Cardiac fibroblast (primary cell): ENCODE measurements around the gene FAM107B.

Experiments used
- DNase-seq, 2 donors: peaks; one replicate each; pipeline versions ENCODE4 v3.0.0 to v3.0.0-alpha.2; 2010; ENCODE audit warnings: low read depth in 2 of 2
- H3K4me3 ChIP-seq, 2 donors: replicated peaks in 1 of 2; 1 replicate in 1 of 2; 2 replicates in 1 of 2; pipeline ENCODE4 v1.5.1; 2011; ENCODE audit warnings: low read depth in 2 of 2, low read length in 2 of 2, mild to moderate bottlenecking in 2 of 2, moderate library complexity in 1 of 2
- CTCF ChIP-seq: IDR thresholded peaks from one replicate; pipeline ENCODE4 v1.5.1; 2011; ENCODE audit warnings: low read depth, mild to moderate bottlenecking, low read length, inconsistent platforms

FAM107B gene

GRCh38 chr10:14507176-14507575 lies 267.5 kb downstream of the FAM107B start:
- DNase-seq = no peak
- no peak overlapping the region for H3K4me3 ChIP-seq
- no peak for TF ChIP-seq CTCF

- DNase-seq = no peak
- no peak for TF ChIP-seq CTCF
- H3K4me3 ChIP-seq = no peak overlapping the region
Observed at GRCh38 chr10:14502431-14502830, 272.3 kb downstream of the FAM107B start.

- no peak for DNase-seq
- H3K4me3 ChIP-seq = no peak overlapping the region
- no peak for TF ChIP-seq CTCF
Observed at GRCh38 chr10:14500172-14500765, 274.4 kb downstream of the FAM107B start.

GRCh38 chr10:14499601-14499904 lies 275.1 kb downstream of the FAM107B start:
- DNase-seq = no peak
- H3K4me3 ChIP-seq = no peak overlapping the region
- TF ChIP-seq CTCF = no peak

DNA sequence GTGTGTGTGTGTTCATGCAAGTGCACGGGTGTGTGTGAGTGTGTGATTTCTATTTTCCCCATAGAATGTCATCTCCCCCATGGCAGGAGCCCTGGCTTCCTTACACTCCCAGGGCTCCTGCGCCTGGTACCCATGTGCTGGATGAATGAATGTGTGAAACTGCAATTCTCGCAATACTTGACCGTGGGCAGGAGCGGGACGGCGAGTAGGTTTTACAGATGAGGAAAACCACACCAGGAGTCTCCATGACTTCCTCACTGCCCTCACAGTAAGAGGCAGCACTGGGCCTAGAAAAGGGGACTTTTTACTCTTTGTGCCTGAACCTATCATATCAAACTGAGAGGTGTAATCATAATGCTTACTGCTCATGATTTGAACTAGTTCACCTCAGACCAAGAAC lies 276.4 kb downstream of the FAM107B start:
- H3K4me3 ChIP-seq = no peak overlapping the region
- no peak for DNase-seq
- TF ChIP-seq CTCF = no peak

DNA sequence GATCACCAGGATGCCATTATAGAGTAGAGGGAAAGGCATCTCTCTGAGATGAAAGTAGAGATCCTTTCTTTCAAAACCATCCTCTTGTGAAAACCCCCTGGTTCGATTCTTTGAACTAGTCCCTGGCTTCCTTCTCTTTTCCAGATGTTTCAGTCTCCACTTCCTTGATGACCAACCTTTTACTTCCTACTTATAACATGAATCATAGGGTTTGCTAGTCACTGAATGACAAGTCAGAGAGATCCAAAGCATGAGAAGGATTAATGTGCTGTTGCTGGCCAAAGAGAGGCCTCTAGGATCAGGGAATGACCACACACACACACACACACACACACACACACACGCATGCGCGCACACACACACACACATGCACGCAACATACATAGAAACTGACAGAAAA lies 282.9 kb downstream of the FAM107B start:
- peak in 1 of 2 donors; percentile 28 for DNase-seq
- H3K4me3 ChIP-seq = no peak overlapping the region
- TF ChIP-seq CTCF = no peak

- no peak overlapping the region for H3K4me3 ChIP-seq
- no peak for DNase-seq
- TF ChIP-seq CTCF = no peak
Observed at GRCh38 chr10:14489522-14490177, 285.0 kb downstream of the FAM107B start.
